NCI-H1092 treated with DMSO at 0.1 percent for 48 hours (cell line): Measurements from ENCODE around the gene PRKAR2A.
A peak's percentile ranks its signal among the peaks of the same experiment; 100 is the strongest.
"Not testable (repeated sequence)": the region's sequence is repeated elsewhere in the genome, so short reads cannot be mapped to it uniquely, and the experiment has no call there.

Experiments used
- DNase-seq: peaks from one replicate; lab custom pipeline; 2025; lab: John Stamatoyannopoulos, UW

The PRKAR2A gene

DNA sequence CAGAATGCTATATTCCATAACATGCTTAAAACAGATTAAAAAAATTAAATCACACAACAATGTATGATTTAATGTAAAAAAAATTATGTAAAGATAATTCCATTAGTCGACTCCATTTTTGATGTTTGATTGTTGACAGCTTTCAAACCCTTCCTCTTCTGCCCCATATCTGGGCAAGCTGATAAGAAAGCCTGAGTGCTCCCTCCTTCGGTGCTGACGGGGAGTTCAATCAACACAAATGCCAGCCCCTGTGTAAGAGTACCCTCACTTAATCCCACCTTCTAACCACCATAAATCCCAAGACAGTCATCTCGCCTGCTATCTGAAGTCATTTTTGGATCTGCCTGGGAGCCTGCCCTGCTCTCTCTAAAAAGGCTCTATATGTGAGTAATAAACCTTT is 70.8 kb downstream of the PRKAR2A start:
- DNase-seq = no peak

DNA sequence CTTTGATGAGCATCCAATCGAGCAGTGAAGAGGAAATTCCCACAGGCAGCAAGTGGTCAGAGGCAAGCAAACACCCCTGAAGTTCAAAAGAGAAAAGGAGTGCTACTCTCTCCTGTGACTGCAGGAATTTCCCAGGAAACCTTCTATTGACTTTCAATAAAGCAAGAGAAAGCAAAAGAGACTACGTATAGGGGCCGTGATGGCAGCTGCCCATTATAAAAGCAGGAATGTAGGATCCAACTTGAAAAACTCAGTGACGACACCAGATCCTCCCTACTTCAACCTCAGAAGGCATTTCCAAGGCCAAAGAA is 77.5 kb downstream of the PRKAR2A start:
- DNase-seq = no peak

DNA sequence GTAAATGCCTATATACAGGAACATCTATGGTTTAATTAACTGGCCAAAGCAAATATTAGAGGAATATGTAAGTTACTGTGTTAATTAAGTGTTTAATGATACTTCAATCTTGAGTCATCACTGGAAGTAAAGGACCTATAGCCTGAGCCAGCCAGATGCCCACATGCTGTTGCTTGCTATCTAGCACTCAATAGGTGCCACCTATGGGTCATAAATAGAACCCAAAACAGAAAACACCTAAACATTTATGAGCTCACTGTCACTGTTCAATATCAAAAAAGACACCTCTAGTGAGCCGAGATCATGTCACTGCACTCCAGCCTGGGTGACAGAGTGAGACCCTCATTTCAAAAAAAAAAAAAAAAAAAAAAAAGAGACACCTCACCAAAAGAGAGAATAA is 82.3 kb downstream of the PRKAR2A start:
- peak; percentile 0 for DNase-seq

DNA sequence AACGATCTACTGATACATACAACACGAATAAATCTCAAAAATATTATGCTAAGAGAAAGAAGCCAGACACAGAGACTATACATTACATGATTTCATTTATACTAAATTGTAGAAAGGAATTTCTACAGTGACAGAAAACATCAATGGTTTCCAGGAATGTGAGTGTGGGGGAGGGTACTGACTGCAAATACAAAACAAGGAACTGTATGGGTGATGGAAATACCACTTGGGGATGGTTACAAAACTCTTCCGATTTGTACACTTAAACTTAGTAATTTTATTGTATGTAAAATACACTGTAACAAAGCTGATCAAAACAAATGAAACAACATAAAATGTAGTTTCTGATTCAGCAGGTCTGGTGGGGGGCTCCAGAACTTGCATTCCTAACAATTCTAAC is 84.9 kb downstream of the PRKAR2A start:
- no peak for DNase-seq

DNA sequence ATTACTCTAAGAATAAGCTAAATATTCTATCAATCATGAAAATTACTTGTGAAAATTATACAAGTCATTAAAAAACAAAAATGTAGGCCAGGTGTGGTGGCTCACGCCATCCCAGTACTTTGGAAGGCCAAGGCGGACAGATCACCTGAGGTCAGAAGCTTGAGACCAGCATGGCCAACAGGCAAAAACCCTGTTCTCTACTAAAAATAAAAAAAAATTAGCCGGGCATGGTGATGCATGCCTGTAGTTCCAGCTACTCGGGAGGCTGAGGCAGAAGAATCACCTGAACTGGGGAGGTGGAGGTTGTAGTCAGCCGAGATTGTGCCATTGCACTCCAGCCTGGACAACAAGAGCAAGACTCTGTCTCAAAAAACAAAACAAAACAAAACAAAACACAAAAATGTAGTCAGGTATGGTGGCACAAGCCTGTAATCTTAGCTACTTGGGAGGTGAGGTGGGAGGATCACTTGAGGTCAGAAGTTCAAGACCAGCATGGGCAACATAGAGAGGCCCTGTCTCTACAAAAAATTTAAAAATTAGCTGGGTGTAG is 87.6 kb downstream of the PRKAR2A start:
- not testable (repeated sequence) for DNase-seq

DNA sequence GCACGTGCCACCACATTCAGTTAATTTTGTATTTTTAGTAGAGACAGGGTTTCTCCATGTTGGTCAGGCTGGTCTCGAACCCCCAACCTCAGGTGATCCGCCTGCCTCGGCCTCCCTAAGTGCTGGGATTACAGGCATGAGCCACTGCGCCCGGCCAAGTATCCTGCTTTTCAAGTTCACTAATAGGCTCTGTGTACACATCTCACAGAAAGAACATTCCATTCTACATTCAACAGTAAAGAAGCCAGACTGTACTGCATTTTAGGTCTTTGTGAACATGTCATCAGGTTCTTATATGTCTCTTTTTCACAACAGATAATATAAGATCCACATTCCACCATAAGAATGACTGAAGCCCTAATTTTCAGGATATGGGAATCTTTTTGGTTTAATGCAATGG is 88.1 kb downstream of the PRKAR2A start:
- not testable (repeated sequence) for DNase-seq

DNA sequence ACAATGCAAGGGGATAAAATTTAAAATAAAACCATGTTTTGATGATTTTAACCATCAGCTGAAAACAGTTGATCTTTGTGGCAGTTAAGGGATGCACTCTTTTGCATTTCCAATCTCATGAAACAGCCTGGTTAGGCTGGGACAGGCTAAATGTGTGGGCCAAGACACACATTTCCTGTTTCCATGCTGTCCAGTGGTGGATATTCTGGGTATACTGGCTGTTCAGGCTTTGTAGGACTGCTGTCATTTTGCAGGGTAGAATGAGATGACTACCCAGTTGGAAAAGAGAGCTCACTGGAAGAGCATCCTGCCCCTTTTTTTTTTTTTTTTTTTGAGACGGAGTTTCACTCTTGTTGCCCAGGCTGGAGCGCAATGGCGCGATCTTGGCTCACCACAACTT is 88.6 kb downstream of the PRKAR2A start:
- no peak for DNase-seq

DNA sequence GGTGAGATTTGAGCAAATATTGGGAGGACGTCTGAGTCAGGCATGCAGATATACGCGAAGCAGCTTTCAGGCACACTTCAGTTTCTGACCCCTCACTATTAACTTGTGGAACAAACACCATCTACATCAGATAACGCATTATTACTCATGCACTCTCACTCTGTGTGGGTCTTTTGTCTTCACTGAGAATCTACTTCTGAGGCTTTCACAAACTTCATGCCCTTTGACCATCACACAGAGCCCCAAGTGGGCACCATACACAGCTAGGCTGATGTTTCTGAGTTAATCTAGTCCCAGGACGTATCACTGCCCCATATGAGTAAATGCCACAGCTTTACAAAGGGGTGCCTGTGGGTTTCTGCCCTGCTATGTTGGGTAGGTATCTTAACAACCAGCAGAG is 91.0 kb downstream of the PRKAR2A start:
- DNase-seq = no peak

DNA sequence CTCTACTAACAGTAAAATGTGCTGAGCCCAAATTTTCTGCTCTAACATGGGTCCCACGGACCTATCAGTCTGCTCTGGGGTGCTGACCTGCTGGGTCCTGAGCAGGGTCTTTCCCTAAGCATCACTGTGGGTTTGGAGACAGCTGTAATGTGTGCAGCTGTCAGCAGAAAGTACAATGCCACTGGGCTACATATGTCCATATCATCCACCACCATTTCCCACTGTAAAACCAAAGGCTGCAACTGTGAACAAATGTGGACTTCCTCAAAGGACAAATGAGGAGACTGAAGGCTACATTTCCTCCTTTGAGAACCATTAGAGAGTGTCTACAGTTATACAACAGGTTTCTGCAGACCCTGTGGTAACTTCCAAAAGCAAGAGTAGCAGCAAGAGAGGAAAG is 96.8 kb downstream of the PRKAR2A start:
- DNase-seq = no peak

DNA sequence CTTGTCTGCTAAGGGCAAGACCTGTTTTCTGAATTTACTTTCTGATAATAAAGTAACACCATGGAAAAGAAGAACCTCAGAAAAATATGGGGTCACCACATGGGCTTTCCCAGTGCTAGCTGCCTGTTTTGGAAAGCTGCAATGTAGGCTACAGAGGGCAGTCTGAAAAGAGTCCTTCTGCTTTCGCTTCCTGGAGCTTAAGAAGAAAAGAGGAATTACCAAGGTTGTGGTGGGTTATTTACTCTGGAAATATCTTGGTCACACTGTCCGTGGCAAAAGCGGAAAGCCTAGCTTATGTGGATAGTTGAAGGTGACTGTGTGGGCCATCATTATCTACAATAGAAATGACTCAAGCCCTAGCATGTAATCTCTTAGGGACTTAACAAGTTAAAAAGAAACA is 98.9 kb downstream of the PRKAR2A start:
- DNase-seq = no peak

DNA sequence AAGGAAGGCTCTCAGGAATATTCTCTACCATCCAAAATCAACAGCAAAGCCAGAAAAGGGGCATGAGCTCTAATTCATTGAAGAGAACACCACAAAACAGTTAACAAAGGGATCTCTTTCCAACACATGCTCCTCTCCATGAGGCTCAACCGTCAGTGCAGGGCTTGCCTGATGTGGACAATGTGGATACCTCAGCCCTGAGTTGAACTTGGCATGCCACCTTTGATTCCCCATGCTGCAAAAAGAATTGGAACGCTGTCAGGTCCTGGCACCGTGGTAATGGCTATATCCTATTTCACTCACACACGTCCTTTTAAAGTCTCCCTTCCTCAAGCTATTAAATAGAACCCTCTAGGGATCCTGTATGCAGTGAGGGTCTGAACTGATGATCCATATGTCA is 100.0 kb downstream of the PRKAR2A start:
- peak; percentile 90 for DNase-seq

DNA sequence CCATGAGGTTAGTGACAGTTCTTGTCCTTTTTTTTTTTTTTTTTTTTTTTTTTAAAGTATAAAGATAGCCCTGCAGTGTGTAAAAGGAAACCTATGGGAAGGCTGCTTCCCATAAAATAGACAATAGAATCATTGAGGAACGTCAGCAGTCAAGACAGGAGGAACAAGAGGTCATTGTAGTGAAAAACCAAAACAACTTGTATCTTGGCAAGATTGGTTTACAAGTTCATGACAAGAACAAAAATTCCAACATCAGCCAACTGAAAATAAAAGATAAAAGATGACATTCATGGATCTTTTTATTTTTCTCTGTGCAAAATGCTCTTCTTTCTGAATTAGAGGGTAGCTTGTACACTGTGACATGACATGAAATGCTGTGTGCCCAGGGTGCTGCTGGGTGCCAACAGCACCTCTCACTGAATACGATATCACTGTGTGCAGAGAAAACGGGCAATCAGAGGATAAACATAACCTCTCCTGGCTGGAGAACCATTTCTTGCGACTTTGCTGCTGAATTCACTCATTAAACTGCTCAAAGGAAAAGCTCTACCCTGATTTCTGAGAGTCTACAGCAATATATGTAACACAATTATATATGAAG is 100.6 kb downstream of the PRKAR2A start:
- DNase-seq = peak; percentile 62

DNA sequence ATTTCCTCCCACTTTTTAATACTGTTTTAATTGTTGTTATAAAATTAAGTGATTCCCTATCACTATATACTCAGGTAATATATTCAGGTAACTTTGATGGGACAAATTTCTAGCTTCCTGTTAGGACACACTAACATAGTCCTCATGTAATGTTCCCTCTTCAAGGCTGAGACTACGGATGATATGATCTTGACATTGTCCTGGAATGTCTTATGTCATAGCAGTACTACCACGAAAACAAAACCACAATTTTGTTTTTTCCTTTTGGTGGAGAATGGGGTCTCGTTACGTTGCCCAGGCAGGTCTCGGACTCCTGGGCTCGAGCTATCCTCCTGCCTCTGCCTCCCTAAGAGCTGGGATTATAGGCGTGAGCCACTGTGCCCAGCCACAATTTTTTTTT is 103.9 kb downstream of the PRKAR2A start:
- no peak for DNase-seq

DNA sequence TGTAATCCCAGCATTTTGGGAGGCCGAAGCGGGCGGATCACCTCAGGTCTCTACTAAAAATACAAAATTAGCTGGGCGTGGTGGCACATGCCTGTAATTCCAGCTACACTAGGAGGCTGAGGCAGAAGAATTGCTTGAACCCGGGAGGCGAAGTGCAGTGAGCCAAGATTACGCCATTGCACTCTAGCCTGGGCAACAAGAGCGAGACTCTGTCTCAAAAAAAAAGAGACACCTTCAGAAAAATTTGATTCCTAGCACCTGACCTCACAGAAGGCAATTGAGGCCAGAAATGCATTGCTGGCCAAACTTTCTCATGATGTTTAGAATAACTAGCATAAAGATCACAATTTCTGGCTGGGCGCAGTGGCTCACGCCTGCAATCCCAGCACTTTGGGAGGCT is 106.4 kb downstream of the PRKAR2A start:
- not testable (repeated sequence) for DNase-seq

DNA sequence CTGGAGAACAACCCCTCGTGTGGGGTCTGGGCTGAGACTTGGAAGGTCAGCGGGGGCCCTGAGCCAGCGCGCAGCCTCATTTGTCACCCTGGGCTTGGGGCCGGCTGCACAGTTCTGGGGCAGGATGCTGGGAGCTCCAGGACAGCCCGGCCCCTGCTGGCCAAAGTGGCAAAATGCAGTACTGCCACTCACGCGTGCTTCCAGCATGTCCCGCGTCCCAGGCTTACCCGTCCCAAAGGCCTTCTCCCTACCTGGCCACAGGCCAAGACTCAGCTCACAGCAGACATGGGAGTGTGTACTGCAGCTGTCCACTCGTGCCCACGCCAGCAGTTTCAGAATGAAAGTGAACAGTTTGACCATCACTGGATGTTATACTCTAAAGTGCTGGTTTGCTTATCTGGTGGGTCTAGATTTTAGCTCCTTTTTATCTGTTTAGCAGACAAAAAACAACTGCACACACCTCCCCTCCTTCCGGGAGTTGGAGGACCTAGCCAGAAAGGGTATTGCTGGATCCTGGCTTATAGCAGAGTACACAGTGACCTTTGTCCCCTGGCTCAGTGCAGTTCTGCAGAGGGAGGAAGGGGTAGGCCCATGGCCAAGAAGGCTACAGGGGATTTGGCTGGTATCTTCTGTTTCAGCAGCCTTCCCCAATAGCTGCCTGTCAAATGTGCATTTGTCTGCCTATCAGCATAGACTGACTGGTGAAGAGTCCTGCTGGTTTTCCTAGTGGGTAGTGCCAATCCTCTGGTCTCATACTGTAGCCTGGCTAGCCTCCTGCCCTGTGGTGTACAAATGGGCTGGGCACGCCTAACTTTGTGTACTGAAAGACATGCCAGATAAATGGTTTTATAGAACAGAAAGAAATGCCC is 107.5 kb downstream of the PRKAR2A start:
- DNase-seq = peak; percentile 39

DNA sequence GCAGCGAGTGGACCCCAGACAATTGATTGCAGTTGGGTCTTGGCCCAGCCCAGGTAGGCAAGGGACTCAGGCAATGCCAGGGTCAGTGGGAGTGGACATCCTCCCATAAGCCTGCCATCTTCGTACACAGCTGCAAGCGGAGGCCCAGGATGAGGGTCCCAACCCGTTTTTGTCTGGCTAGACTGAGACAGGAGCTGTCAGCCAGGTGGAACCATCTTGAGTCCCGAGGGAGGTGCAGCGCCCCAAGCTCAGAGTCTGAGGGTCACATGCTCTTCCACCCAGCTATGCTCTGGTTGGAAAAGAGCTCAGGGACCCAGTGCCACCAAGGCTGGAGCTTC is 108.1 kb downstream of the PRKAR2A start:
- DNase-seq = no peak

DNA sequence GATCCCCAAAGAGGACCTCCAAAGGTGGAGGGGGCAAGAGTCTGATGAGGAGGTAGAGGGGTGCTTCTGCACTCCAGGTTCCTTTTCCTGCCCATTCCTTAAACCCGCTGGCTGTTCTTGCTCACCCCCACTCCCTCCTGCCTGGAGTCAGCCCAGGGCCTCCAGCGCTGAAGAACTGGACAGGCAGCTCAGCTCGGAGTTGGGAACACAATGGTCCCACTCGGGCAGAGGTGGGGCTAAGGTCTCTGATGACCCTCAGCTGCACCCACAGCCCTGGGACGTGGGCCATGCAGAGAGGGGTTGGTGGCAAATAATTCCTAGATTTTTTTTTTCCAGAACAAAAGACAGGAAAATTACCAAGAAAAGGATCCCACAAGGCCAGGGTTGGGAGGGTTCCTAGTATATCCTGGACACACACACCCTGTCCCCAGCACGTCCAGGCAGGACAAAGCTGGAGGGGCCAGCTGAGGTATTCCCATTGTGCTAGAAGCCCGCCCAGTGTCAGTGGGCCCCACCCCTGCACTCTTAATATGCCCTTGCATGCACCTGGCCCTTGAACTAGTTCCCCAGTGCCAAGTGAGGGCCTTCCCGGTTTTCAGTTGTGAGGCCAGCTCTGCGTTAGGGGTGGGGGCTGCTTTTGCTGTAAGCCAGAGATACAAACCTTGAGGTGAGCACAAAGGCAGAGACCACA is 108.6 kb downstream of the PRKAR2A start:
- DNase-seq = no peak

DNA sequence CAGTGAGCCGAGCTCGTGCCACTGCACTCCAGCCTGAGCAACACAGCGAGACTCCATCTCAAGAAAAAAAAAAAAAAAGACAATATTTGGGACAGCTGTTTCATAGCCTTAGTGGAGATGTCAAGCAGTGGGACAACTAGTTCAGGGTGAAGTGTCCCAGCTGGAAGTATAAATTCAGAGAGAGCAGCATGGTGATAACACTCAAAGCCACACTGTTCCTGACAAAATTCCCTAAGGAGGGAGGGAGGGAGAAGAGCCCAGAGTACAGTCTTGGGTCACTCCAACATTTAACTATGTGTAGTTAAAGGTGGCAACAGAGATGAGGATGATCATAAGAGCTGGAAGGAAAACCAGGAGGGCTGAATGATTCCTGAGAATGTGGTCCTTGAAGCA is 109.5 kb downstream of the PRKAR2A start:
- DNase-seq = no peak

DNA sequence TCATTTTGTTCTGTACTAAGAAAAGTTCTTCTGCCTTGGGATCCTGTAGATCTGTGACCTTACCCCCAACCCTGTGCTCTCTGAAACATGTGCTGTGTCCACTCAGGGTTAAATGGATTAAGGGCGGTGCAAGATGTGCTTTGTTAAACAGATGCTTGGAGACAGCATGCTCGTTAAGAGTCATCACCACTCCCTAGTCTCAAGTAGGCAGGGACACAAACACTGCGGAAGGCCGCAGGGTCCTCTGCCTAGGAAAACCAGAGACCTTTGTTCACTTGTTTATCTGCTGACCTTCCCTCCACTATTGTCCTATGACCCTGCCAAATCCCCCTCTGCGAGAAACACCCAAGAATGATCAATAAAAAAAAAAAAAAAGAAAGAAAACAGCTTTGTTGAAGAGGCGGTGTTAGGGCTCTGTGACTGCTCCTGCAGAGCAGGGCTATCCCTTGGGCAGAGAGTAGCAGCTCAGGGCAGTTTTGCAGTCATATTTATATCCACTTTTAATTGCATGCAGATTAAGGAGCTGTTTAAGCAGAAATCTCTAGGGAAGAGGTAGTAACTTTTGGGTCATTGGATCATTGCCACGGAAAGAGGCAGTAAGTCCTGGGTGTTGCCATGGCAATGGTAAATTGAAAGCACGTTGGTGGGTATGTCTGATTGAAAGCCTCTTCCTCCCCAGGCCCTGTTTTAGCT is 112.5 kb downstream of the PRKAR2A start:
- DNase-seq = not testable (repeated sequence)

DNA sequence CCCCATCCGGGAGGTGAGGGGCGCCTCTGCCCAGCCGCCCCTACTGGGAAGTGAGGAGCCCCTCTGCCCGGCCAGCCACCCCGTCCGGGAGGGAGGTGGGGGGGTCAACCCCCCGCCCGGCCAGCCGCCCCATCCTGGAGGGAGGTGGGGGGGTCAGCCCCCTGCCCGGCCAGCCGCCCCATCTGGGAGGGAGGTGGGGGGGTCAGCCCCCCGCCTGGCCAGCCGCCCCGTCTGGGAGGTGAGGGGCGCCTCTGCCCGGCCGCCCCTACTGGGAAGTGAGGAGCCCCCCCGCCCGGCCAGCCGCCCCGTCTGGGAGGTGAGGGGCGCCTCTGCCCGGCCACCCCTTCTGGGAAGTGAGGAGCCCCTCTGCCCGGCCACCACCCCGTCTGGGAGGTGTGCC is 113.1 kb downstream of the PRKAR2A start:
- DNase-seq = not testable (repeated sequence)

DNA sequence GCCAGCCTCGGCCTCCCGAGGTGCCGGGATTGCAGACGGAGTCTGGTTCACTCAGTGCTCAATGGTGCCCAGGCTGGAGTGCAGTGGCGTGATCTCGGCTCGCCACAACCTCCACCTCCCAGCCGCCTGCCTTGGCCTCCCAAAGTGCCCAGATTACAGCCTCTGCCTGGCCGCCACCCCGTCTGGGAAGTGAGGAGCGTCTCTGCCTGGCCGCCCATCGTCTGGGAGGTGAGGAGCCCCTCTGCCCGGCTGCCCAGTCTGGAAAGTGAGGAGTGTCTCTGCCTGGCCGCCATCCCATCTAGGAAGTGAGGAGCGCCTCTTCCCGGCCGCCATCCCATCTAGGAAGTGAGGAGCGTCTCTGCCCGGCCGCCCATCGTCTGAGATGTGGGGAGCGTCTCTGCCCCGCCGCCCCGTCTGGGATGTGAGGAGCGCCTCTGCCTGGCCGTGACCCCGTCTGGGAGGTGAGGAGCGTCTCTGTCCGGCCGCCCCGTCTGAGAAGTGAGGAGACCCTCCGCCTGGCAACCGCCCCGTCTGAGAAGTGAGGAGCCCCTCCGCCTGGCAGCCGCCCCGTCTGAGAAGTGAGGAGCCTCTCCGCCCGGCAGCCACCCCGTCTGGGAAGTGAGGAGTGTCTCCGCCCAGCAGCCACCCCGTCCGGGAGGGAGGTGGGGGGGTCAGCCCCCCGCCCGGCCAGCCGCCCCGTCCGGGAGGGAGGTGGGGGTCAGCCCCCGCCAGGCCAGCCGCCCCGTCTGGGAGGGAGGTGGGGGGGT is 113.7 kb downstream of the PRKAR2A start:
- DNase-seq = not testable (repeated sequence)

DNA sequence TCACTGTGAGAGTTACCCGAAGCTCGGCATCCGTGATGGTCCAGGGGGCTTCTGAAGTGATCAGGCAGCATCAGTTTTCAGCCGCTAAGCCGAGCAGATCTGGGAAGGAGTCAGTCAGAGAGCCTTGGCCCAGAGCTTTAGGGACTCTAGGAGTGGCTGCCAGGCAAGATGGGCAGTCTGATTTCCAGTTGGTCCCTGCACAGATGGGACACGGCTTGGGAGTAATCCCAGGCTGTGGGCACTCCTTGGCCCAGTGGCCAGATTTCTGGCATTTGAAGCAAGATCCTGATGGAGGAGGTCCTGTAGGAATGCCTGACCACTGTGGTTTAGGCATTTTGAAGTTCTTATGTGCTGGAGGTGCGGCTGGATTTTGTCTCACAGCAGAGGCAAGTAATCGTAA is 120.2 kb downstream of the PRKAR2A start:
- no peak for DNase-seq
